Measurements from ENCODE around the gene NFATC4. TPM values are rescaled to one million over a fixed set of nuclear protein-coding genes. Genes with fewer than 3 reads are reported as not detected.

Gene NFATC4
- total RNA-seq, 1 experiment from 2014 or later, result 45.5 TPM

GRCh38 chr14:24417832-24418491, 50.0 kb downstream of the NFATC4 start:
- DNase-seq (ENCODE audit: low spot score), result no peak
- in situ Hi-C loops (cut with HindIII; ENCODE audit: low sequenced_read_pairs), result no loop called here

GRCh38 chr14:24418492-24418873, 50.5 kb downstream of the NFATC4 start:
- DNase-seq (ENCODE audit: low spot score), result peak; percentile 75
- in situ Hi-C loops (cut with HindIII; ENCODE audit: low sequenced_read_pairs), result no loop called here

- no peak for DNase-seq (ENCODE audit: low spot score)
- in situ Hi-C loops (cut with HindIII; ENCODE audit: low sequenced_read_pairs), result loop anchor here (5.0 kb wide), 1 partner anchor 85 kb away; the partner anchor contains the start of genes ADCY4 and RIPK3
Measured at GRCh38 chr14:24422261-24422660, 54.3 kb downstream of the NFATC4 start.

- in situ Hi-C loops (cut with HindIII; ENCODE audit: low sequenced_read_pairs), result loop anchor here (5.0 kb wide), 1 partner anchor 86 kb away; the partner anchor contains the start of genes ADCY4 and RIPK3
- no peak for DNase-seq (ENCODE audit: low spot score)
Measured at GRCh38 chr14:24422694-24423601, 55.0 kb downstream of the NFATC4 start.

- in situ Hi-C loops (cut with HindIII; ENCODE audit: low sequenced_read_pairs), result no loop called here
- DNase-seq (ENCODE audit: low spot score), result peak; percentile 70
Measured at GRCh38 chr14:24425704-24426103, 57.7 kb downstream of the NFATC4 start.

- in situ Hi-C loops (cut with HindIII; ENCODE audit: low sequenced_read_pairs), result no loop called here
Measured at GRCh38 chr14:24426150-24426911, 58.3 kb downstream of the NFATC4 start.

GRCh38 chr14:24426912-24427536, 59.0 kb downstream of the NFATC4 start:
- DNase-seq (ENCODE audit: low spot score), result peak; percentile 98
- in situ Hi-C loops (cut with HindIII; ENCODE audit: low sequenced_read_pairs), result no loop called here

More at GRCh38 chr14:24426150-24426911, 58.3 kb downstream of the NFATC4 start:
- DNase-seq (ENCODE audit: low spot score), result no peak

GRCh38 chr14:24427537-24428508, 59.8 kb downstream of the NFATC4 start:
- DNase-seq (ENCODE audit: low spot score), result peak; percentile 46
- in situ Hi-C loops (cut with HindIII; ENCODE audit: low sequenced_read_pairs), result no loop called here

- peak; percentile 93 for DNase-seq (ENCODE audit: low spot score)
- in situ Hi-C loops (cut with HindIII; ENCODE audit: low sequenced_read_pairs), result no loop called here
Measured at GRCh38 chr14:24428628-24429394, 60.8 kb downstream of the NFATC4 start.

Other genes with a start within 250 kb of the NFATC4 start
- 0.88 TPM in 1 of 2 replicates, not detected in the other for gene FITM1, start 237.5 kb upstream of the NFATC4 start, total RNA-seq (2014; rRNA removed; shearing (Covaris generic))
- 57.9 and 58.0 TPM in 2 replicates for gene PSME1, start 232.0 kb upstream of the NFATC4 start, total RNA-seq (2014; rRNA removed; shearing (Covaris generic))
- gene EMC9, start 226.6 kb upstream of the NFATC4 start, total RNA-seq (2014; rRNA removed; shearing (Covaris generic)), result 33.6 and 45.0 TPM in 2 replicates
- 162 and 168 TPM in 2 replicates for gene PSME2, start 221.6 kb upstream of the NFATC4 start, total RNA-seq (2014; rRNA removed; shearing (Covaris generic))
- 51.9 and 89.7 TPM in 2 replicates for gene RNF31, start 220.7 kb upstream of the NFATC4 start, total RNA-seq (2014; rRNA removed; shearing (Covaris generic))
- 8.3 and 14.1 TPM in 2 replicates for gene IRF9, start 206.9 kb upstream of the NFATC4 start, total RNA-seq (2014; rRNA removed; shearing (Covaris generic))
- gene REC8, start 196.1 kb upstream of the NFATC4 start, total RNA-seq (2014; rRNA removed; shearing (Covaris generic)), result 0.31 TPM in 1 of 2 replicates, not detected in the other
- gene IPO4, start 179.4 kb upstream of the NFATC4 start, total RNA-seq (2014; rRNA removed; shearing (Covaris generic)), result 79.5 and 80.4 TPM in 2 replicates
- 26.6 and 50.0 TPM in 2 replicates for gene TM9SF1, start 172.7 kb upstream of the NFATC4 start, total RNA-seq (2014; rRNA removed; shearing (Covaris generic))
- not detected in 2 replicates for gene TSSK4, start 162.5 kb upstream of the NFATC4 start, total RNA-seq (2014; rRNA removed; shearing (Covaris generic))
- gene CHMP4A, start 154.7 kb upstream of the NFATC4 start, total RNA-seq (2014; rRNA removed; shearing (Covaris generic)), result 30.8 and 40.4 TPM in 2 replicates
- gene MDP1, start 152.1 kb upstream of the NFATC4 start, total RNA-seq (2014; rRNA removed; shearing (Covaris generic)), result 16.6 and 16.9 TPM in 2 replicates
- 168 and 186 TPM in 2 replicates for gene NEDD8, start 135.8 kb upstream of the NFATC4 start, total RNA-seq (2014; rRNA removed; shearing (Covaris generic))
- 116 and 132 TPM in 2 replicates for gene GMPR2, start 135.3 kb upstream of the NFATC4 start, total RNA-seq (2014; rRNA removed; shearing (Covaris generic))
- 38.1 and 63.0 TPM in 2 replicates for gene TINF2, start 125.6 kb upstream of the NFATC4 start, total RNA-seq (2014; rRNA removed; shearing (Covaris generic))
- 0.10 TPM in 1 of 2 replicates, not detected in the other for gene TGM1, start 105.0 kb upstream of the NFATC4 start, total RNA-seq (2014; rRNA removed; shearing (Covaris generic))
- gene RABGGTA, start 96.6 kb upstream of the NFATC4 start, total RNA-seq (2014; rRNA removed; shearing (Covaris generic)), result 19.0 and 23.6 TPM in 2 replicates
- 3.8 and 11.4 TPM in 2 replicates for gene DHRS1, start 68.4 kb upstream of the NFATC4 start, total RNA-seq (2014; rRNA removed; shearing (Covaris generic))
- 28.7 and 28.9 TPM in 2 replicates for gene NOP9, start 68.3 kb upstream of the NFATC4 start, total RNA-seq (2014; rRNA removed; shearing (Covaris generic))
- 1.7 TPM in 1 of 2 replicates, not detected in the other for gene CIDEB, start 60.2 kb upstream of the NFATC4 start, total RNA-seq (2014; rRNA removed; shearing (Covaris generic))
- 1.8 and 5.4 TPM in 2 replicates for gene LTB4R2, start 58.0 kb upstream of the NFATC4 start, total RNA-seq (2014; rRNA removed; shearing (Covaris generic))
- gene LTB4R, start 56.7 kb upstream of the NFATC4 start, total RNA-seq (2014; rRNA removed; shearing (Covaris generic)), result 1.6 and 5.7 TPM in 2 replicates
- gene ADCY4, start 33.1 kb upstream of the NFATC4 start, total RNA-seq (2014; rRNA removed; shearing (Covaris generic)), result not detected in 2 replicates
- gene RIPK3, start 28.2 kb upstream of the NFATC4 start, total RNA-seq (2014; rRNA removed; shearing (Covaris generic)), result not detected in 2 replicates
- 19.7 and 24.1 TPM in 2 replicates for gene NYNRIN, start 30.8 kb downstream of the NFATC4 start, total RNA-seq (2014; rRNA removed; shearing (Covaris generic))
- 0.25 and 0.88 TPM in 2 replicates for gene CBLN3, start 61.5 kb downstream of the NFATC4 start, total RNA-seq (2014; rRNA removed; shearing (Covaris generic))
- gene KHNYN, start 61.8 kb downstream of the NFATC4 start, total RNA-seq (2014; rRNA removed; shearing (Covaris generic)), result 41.9 and 54.9 TPM in 2 replicates
- 49.2 and 56.4 TPM in 2 replicates for gene SDR39U1, start 74.6 kb downstream of the NFATC4 start, total RNA-seq (2014; rRNA removed; shearing (Covaris generic))
- gene CMA1, start 140.1 kb downstream of the NFATC4 start, total RNA-seq (2014; rRNA removed; shearing (Covaris generic)), result not detected in 2 replicates
- gene CTSG, start 208.1 kb downstream of the NFATC4 start, total RNA-seq (2014; rRNA removed; shearing (Covaris generic)), result not detected in 2 replicates
- not detected in 2 replicates for gene GZMH, start 241.5 kb downstream of the NFATC4 start, total RNA-seq (2014; rRNA removed; shearing (Covaris generic))

All from G401 (cell line).